Ureter (tissue), 1 donor: ENCODE data around the gene SLC39A5. TPM values are rescaled to one million over a fixed set of nuclear protein-coding genes. Genes with fewer than 3 reads are reported as not detected.

ENCODE experiments used
- DNase-seq: peaks from one replicate; pipeline ENCODE4 v3.0.0-alpha.2; 2020; ENCODE audit warnings: low spot score
- total RNA-seq: library from RNA; stranded (reverse); gene quantifications from one replicate; pipeline ENCODE4 v1.2.4, GENCODE V29; 2023
- donor health status: DM: yes; HTN: yes; CAD: no.

Gene SLC39A5
- total RNA-seq, 1 donor from 2014 or later = 0.57 TPM

DNA sequence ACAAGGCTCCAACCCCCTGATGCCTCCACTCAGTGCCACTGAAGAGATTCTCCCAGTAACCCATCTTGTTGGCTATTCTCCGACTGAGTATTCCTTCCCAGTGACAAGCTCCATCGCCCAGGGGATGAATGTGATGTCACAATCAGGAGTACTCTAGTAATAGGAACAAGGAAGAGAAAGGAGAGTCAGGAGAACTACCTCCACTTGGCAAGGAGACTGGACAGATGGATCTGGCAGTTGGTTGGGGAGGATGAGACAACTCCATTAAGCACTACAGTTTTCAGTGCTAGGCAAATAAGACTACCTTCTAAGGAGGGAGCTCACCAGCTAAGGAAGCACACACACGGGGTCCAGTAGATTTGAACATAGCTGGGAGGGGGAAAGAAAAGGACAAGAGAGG lies 13.4 kb upstream of the SLC39A5 start:
- DNase-seq = no peak

GRCh38 chr12:56219840-56220239 lies 10.0 kb upstream of the SLC39A5 start:
- DNase-seq = no peak

- no peak for DNase-seq
Measured at GRCh38 chr12:56220611-56221231, 9.1 kb upstream of the SLC39A5 start.

DNA sequence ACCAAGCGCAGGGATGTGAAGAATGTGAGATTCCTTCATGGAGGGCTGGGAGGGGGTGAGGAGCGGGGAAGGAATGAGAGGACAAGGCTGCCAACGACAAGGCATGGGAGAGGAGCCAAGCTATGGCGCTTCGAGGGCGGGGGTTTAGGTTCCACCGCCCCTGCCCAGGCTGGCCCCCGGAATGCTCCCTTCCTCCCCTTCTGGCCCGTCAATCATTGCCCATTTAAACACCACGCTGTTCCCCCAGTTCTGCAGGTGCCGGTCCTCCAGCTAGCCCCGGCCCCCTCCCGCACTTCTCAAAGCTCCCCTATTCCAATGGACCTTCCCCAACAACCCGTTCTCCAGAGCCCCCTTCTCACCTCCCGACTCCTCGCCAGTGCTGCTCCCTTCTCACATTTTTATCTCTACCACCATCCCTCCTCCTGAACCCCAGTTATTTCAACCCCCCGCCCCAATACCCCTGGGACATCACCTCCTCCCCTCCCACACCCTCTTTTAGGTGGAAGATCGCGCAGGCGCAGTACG lies 8.6 kb upstream of the SLC39A5 start:
- DNase-seq = peak; percentile 81

GRCh38 chr12:56221757-56222530 lies 7.9 kb upstream of the SLC39A5 start, which contains the start of gene RNF41:
Gene RNF41 (minus strand): TSS chr12:56221922. CDS start chr12:56214047, 7,875 bp downstream.
- DNase-seq = peak; percentile 98

GRCh38 chr12:56222531-56222895 lies 7.3 kb upstream of the SLC39A5 start:
- no peak for DNase-seq

DNA sequence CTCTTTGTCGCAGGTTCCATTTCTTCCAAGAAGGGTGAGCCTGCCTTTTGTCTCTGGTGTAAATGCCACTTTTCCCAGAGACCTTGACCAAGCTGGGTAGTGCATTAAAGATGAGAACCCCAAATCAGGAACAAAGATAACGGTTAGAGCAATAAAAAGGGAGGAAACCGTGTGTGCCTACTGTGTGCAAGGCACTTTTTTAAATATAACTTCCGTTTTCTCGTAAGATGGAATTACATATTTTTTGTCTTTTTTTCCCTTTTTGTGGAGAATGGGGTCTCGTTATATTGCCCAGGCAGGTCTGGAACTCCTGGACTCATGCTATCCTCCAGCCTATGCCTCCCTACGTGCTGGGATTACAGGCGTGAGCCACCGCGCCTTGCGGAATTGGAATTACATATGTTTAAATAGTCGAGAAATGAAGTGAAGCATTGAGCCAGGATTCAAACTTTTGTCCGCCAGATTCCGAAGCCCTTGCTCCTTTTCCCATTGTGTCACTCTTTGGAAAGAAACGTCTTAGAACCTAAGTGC lies 6.2 kb upstream of the SLC39A5 start:
- DNase-seq = no peak

DNA sequence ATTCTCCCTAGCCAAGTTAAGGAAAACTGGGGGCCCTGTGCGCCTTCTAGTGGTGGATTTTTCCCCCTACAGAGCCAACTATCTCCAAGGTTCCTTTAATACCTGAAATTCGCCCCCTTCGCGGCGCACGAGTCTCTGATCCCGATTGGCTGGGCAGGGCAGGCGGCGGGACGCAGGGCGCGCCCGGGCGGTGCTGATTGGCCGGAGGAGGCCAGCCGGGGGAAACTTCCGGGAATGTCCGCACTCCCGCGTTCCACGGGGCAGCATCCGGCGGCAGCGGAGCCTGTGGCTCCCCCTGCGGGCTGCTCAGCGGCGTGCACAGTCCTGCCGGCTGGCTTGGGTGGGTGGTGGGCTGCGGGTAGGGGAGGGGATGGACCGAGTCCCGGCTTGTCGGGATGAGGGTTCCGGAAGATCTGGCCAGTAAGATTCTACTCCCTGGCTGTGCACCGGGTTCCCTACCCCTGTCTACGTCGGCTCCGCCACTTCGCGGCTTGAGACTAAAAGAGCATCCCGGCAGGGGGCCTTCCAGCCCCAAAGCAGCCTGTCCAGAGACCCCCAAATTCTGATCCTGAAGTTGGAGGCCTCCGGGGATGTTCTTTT lies 5.6 kb upstream of the SLC39A5 start, which contains the start of gene NABP2:
Gene NABP2, plus strand, starts transcription at position 241 of the 600 bp plus-strand sequence. CDS start 515 bp downstream, outside the sequence.
- DNase-seq = peak; percentile 98

DNA sequence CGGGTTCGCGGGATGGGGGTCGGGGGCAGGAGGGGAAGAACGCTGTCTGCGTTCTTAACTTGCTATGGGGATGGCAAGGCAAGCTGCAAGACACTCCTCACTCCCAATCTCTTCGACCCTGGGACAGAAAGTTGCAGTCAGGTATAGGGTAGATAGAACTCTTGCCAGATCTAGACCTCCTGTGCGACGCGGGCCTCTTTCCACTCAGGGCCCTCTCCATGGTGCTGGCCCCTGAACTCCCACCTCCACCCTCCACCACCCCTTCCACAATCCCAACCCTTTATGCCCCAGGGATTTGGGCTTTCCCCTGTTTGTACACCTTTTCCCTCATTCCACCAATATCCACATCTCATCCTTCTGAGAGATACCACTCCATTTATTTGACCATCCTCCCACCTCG lies 4.9 kb upstream of the SLC39A5 start:
- DNase-seq = no peak

GRCh38 chr12:56229082-56229481 lies 769 bp upstream of the SLC39A5 start:
- no peak for DNase-seq

DNA sequence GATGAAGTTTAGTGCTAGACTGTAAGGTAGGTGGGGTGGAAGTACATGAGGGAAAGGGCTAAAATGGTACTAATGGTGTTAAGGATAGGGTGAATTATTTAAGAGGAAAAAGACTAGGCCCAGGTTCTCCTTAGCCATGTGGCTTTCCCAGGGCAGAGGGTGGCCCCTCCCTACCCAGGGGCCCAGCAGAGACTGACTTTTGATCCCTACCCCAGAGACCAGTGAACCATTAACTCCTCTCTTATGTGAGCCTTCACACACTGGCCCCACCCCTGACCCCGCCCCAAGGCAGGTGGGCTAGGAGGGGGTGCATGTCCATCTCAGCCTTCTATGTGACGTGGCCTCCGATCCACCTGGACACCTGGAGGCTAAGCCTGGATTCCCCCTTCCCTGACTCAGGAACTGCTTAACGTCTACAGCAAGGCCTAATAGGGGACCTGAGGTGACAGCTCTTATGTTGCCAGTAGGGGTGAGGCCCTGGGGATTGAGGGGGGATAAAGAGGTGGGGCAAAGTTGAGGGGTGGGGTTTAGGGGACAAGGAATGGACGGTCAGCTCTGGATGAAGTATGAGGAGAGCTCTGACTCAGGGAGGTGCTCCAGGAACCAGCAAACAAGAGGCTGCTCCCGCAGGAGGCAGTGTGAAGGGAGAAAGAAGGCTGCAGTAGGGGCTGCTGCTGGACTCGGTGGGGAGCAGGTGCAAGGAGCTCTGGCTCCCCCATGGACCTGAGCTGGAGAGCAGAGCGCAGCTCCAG lies 757 bp downstream of the SLC39A5 start:
- no peak for DNase-seq

DNA sequence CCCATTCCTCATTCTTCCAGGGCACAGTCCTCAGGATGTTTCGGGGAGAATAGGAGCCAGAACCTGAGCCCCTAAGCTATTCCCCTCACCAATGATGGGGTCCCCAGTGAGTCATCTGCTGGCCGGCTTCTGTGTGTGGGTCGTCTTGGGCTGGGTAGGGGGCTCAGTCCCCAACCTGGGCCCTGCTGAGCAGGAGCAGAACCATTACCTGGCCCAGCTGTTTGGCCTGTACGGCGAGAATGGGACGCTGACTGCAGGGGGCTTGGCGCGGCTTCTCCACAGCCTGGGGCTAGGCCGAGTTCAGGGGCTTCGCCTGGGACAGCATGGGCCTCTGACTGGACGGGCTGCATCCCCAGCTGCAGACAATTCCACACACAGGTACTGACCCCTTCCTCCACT lies 1.3 kb downstream of the SLC39A5 start:
- DNase-seq = no peak

- no peak for DNase-seq
Measured at GRCh38 chr12:56234746-56235436, 5.0 kb downstream of the SLC39A5 start.

- DNase-seq = no peak
Measured at GRCh38 chr12:56236091-56236490, 6.2 kb downstream of the SLC39A5 start.

DNA sequence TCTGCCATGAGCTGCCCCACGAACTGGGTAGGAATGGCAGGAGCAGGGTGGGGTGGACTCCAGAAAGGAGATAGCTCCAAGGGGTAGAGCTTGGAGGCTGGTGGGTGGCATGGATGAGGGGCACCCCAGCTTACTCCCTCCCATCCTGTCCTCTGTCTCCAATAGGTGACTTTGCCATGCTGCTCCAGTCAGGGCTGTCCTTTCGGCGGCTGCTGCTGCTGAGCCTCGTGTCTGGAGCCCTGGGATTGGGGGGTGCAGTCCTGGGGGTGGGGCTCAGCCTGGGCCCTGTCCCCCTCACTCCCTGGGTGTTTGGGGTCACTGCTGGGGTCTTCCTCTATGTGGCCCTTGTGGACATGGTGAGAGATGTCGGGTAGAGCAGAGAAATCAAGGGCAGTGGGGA lies 7.1 kb downstream of the SLC39A5 start:
- DNase-seq = no peak

GRCh38 chr12:56237552-56237951 lies 7.7 kb downstream of the SLC39A5 start:
- DNase-seq = no peak

GRCh38 chr12:56241424-56242303 lies 11.8 kb downstream of the SLC39A5 start:
- no peak for DNase-seq

- no peak for DNase-seq
Measured at GRCh38 chr12:56242986-56243385, 13.1 kb downstream of the SLC39A5 start.

DNA sequence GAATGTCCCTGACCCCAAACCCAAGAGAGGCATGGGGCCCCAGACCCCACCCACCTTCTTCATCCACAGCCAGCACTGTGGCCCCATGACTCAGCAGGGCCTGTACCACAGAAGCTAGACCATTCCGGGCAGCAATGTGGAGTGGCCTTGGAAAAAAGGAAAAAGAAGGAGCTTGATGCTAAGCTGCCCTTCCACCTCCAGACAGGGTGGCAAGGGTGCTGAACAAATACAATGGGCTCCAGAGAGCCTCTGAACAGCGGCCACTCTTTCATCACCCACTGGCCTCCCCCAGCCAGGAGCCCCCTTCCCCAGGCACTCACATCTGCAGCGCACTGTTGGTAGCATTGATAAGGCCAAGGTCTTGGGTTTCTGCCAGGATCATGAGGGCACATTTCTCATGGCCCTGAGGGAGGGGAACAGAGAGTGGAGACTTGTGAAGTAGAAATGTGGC lies 13.9 kb downstream of the SLC39A5 start:
- DNase-seq = no peak

DNA sequence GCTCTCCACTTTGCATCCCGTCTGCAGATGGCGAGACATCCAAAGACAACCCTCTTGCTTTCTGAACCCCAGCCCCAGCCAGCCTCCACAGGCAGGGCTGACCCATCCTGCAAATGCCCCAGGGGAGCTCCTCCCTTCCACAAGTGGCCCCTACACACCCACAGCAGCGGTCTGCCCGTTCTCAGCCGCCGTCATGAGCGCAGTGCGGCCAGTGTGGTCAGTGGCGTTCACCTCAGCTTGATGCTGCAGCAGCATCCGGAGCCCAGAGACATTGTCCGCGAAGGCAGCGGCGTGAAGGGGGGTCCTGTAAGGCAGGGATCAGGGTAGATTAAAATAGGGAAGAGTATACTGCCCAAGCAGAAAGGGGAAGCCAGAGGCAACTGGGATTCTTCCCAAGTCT lies 14.6 kb downstream of the SLC39A5 start:
- no peak for DNase-seq
